GM21526 (cell line): ENCODE measurements around the gene SUN5.

Source experiments
- ATAC-seq: cut with Tn5 transposase; IDR thresholded peaks from one replicate; pipeline ENCODE4 v1.9.1; 2021; ENCODE audit warnings: moderate library complexity; ENCODE audit not compliant: unreplicated experiment, low FRiP score

The SUN5 gene

GRCh38 chr20:32997431-32997830, 6.8 kb downstream of the SUN5 start:
- ATAC-seq, result no peak

GRCh38 chr20:32995802-32996201, 8.4 kb downstream of the SUN5 start:
- no peak for ATAC-seq

GRCh38 chr20:32993496-32994050, 10.7 kb downstream of the SUN5 start:
- ATAC-seq, result no peak

- ATAC-seq, result no peak
Observed at GRCh38 chr20:32991792-32992641, 12.2 kb downstream of the SUN5 start.

GRCh38 chr20:32991383-32991782, 12.8 kb downstream of the SUN5 start:
- ATAC-seq, result no peak

- ATAC-seq, result no peak
Observed at GRCh38 chr20:32990426-32990825, 13.8 kb downstream of the SUN5 start.

GRCh38 chr20:32989507-32990283, 14.5 kb downstream of the SUN5 start:
- ATAC-seq, result no peak

- no peak for ATAC-seq
Observed at GRCh38 chr20:32988008-32988407, 16.2 kb downstream of the SUN5 start.

- no peak for ATAC-seq
Observed at GRCh38 chr20:32987044-32987825, 17.0 kb downstream of the SUN5 start.

GRCh38 chr20:32986331-32986966, 17.8 kb downstream of the SUN5 start:
- no peak for ATAC-seq

- ATAC-seq, result no peak
Observed at GRCh38 chr20:32985596-32985995, 18.6 kb downstream of the SUN5 start.

GRCh38 chr20:32984631-32985354, 19.4 kb downstream of the SUN5 start:
- ATAC-seq, result no peak

- no peak for ATAC-seq
Observed at GRCh38 chr20:32984196-32984595, 20.0 kb downstream of the SUN5 start.

- ATAC-seq, result no peak
Observed at GRCh38 chr20:32983459-32984112, 20.6 kb downstream of the SUN5 start.

GRCh38 chr20:32982617-32983458, 21.4 kb downstream of the SUN5 start:
- ATAC-seq, result no peak

- no peak for ATAC-seq
Observed at GRCh38 chr20:32980990-32981389, 23.2 kb downstream of the SUN5 start.

GRCh38 chr20:32980131-32980941, 23.9 kb downstream of the SUN5 start:
- no peak for ATAC-seq
